RWPE1 (cell line): ENCODE data around the gene CACNG8.
"Not testable (repeated sequence)": the region's sequence is repeated elsewhere in the genome, so short reads cannot be mapped to it uniquely, and the experiment has no call there.

ENCODE experiments used
- CTCF ChIA-PET: fragments of 350-600 bp; sonication (Branson Sonifier 250); formaldehyde crosslinking; extraction: SDS; loops from one replicate; lab custom pipeline; 2021; lab: Yijun Ruan, JAX
- POLR2A ChIA-PET: fragments of 400-600 bp; formaldehyde crosslinking; extraction: SDS; loops from one replicate; lab custom pipeline; 2020; ENCODE audit warnings: antibody characterized with exemption; ENCODE audit not compliant: low non-redundant PET; lab: Yijun Ruan, JAX
- DNase-seq: peaks from one replicate; pipeline ENCODE4 v3.0.0; 2012; ENCODE audit warnings: low spot score
- H3K27ac ChIP-seq: fragments of 450-650 bp; 2 replicates; pipeline ENCODE4 v1.5.1; 2017
- CTCF ChIP-seq: fragments of 450-650 bp; conservative IDR thresholded peaks from 2 replicates; pipeline ENCODE4 v1.5.1; 2017; ENCODE audit warnings: low read depth, mild to moderate bottlenecking

CACNG8 gene

GRCh38 chr19:53942001-53942786 lies 20.5 kb upstream of the CACNG8 start:
- no peak overlapping the region for H3K27ac ChIP-seq
- POLR2A ChIA-PET = no interaction called here
- CTCF ChIA-PET = interaction anchor here (0.6 to 0.7 kb wide), 2 partner anchors 25 to 115 kb away, joined by 3 to 4 read pairs; no protein-coding TSS in a partner anchor
- peak; percentile 49 for DNase-seq
- TF ChIP-seq CTCF = no peak

GRCh38 chr19:53944416-53944815 lies 18.3 kb upstream of the CACNG8 start:
- no peak for TF ChIP-seq CTCF
- POLR2A ChIA-PET = no interaction called here
- CTCF ChIA-PET = interaction anchor here (0.6 kb wide), 1 partner anchor 168 kb away, joined by 5 read pairs; no protein-coding TSS in a partner anchor
- no peak for DNase-seq
- no peak overlapping the region for H3K27ac ChIP-seq

GRCh38 chr19:53944933-53945332 lies 17.8 kb upstream of the CACNG8 start:
- no peak overlapping the region for H3K27ac ChIP-seq
- ChIA-PET CTCF (interaction anchor here (0.6 kb wide), 1 partner anchor 168 kb away, joined by 5 read pairs; no protein-coding TSS in a partner anchor), POLR2A (no interaction called here)
- DNase-seq = no peak
- TF ChIP-seq CTCF = no peak

GRCh38 chr19:53945441-53945840 lies 17.3 kb upstream of the CACNG8 start:
- no peak overlapping the region for H3K27ac ChIP-seq
- ChIA-PET POLR2A (no interaction called here), CTCF (no interaction called here)
- no peak for TF ChIP-seq CTCF
- DNase-seq = no peak

- TF ChIP-seq CTCF = no peak
- ChIA-PET CTCF (no interaction called here), POLR2A (no interaction called here)
- no peak overlapping the region for H3K27ac ChIP-seq
- no peak for DNase-seq
Observed at GRCh38 chr19:53945998-53946397, 16.7 kb upstream of the CACNG8 start.

GRCh38 chr19:53947624-53948023 lies 15.1 kb upstream of the CACNG8 start:
- POLR2A ChIA-PET = no interaction called here
- H3K27ac ChIP-seq = no peak overlapping the region
- no peak for DNase-seq
- TF ChIP-seq CTCF = no peak
- CTCF ChIA-PET = interaction anchor here (0.6 to 1.0 kb wide), 2 partner anchors 88 to 174 kb away, joined by 3 read pairs; no protein-coding TSS in a partner anchor

GRCh38 chr19:53948611-53949010 lies 14.1 kb upstream of the CACNG8 start:
- POLR2A ChIA-PET, DNase-seq, CTCF ChIA-PET, H3K27ac ChIP-seq: not testable (repeated sequence)
